ENCODE data around the gene CUTA.

Gene CUTA

GRCh38 chr6:33423777-33424176 lies 5.9 kb upstream of the CUTA start (continued):
- no peak for TF ChIP-seq ZNF426 (tag by site-specific recombination; IDR thresholded peaks at IDR 0.05)
- TF ChIP-seq ZNF658 (tag by site-specific recombination; IDR thresholded peaks at IDR 0.05): no peak
- TF ChIP-seq ZNF449 (tag by site-specific recombination; IDR thresholded peaks at IDR 0.05): no peak
- no peak for TF ChIP-seq KLF7 (tag by site-specific recombination; IDR thresholded peaks at IDR 0.05; ENCODE audit: borderline replicate concordance)

GRCh38 chr6:33421344-33421643 lies 3.4 kb upstream of the CUTA start:
- H3K4me3 ChIP-seq (ENCODE audit: low read depth, low read length): no peak overlapping the region
- CTCF ChIA-PET: no interaction called here
- H3K27ac ChIP-seq (ENCODE audit: extremely low read depth, low read depth, low read length): no peak overlapping the region
- POLR2A ChIA-PET: no interaction called here
- no peak for TF ChIP-seq ZNF404 (tag by site-specific recombination; IDR thresholded peaks at IDR 0.05)
- no peak for TF ChIP-seq KLF9 (tag by site-specific recombination; IDR thresholded peaks at IDR 0.05; ENCODE audit: low read depth)
- TF ChIP-seq ZNF596 (tag by site-specific recombination; IDR thresholded peaks at IDR 0.05): no peak
- TF ChIP-seq ZNF549 (tag by site-specific recombination; IDR thresholded peaks at IDR 0.05): no peak
- TF ChIP-seq ZNF324 (tag by site-specific recombination; IDR thresholded peaks at IDR 0.05): no peak
- TF ChIP-seq, protein P1, sequence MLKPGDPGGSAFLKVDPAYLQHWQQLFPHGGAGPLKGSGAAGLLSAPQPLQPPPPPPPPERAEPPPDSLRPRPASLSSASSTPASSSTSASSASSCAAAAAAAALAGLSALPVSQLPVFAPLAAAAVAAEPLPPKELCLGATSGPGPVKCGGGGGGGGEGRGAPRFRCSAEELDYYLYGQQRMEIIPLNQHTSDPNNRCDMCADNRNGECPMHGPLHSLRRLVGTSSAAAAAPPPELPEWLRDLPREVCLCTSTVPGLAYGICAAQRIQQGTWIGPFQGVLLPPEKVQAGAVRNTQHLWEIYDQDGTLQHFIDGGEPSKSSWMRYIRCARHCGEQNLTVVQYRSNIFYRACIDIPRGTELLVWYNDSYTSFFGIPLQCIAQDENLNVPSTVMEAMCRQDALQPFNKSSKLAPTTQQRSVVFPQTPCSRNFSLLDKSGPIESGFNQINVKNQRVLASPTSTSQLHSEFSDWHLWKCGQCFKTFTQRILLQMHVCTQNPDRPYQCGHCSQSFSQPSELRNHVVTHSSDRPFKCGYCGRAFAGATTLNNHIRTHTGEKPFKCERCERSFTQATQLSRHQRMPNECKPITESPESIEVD (tag by site-specific recombination; IDR thresholded peaks at IDR 0.05): no peak
- TF ChIP-seq, protein P2, sequence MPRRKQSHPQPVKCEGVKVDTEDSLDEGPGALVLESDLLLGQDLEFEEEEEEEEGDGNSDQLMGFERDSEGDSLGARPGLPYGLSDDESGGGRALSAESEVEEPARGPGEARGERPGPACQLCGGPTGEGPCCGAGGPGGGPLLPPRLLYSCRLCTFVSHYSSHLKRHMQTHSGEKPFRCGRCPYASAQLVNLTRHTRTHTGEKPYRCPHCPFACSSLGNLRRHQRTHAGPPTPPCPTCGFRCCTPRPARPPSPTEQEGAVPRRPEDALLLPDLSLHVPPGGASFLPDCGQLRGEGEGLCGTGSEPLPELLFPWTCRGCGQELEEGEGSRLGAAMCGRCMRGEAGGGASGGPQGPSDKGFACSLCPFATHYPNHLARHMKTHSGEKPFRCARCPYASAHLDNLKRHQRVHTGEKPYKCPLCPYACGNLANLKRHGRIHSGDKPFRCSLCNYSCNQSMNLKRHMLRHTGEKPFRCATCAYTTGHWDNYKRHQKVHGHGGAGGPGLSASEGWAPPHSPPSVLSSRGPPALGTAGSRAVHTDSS (tag by site-specific recombination; IDR thresholded peaks at IDR 0.05): no peak
- no peak for TF ChIP-seq ZNF2 (tag by site-specific recombination; IDR thresholded peaks at IDR 0.05)
- TF ChIP-seq ZNF433 (tag by site-specific recombination; IDR thresholded peaks at IDR 0.05; ENCODE audit: low read depth): no peak
- TF ChIP-seq ZNF843 (tag by site-specific recombination; IDR thresholded peaks at IDR 0.05): no peak
- TF ChIP-seq FEZF1 (tag by site-specific recombination; IDR thresholded peaks at IDR 0.05): no peak
- TF ChIP-seq ZNF677 (tag by site-specific recombination; IDR thresholded peaks at IDR 0.05): no peak
- no peak for TF ChIP-seq TCF7L2 (IDR thresholded peaks at IDR 0.05; ENCODE audit: borderline replicate concordance, low read depth, low read length)
- no peak for TF ChIP-seq ZNF792 (tag by site-specific recombination; IDR thresholded peaks at IDR 0.05)
- no peak for TF ChIP-seq INSM2 (tag by site-specific recombination; IDR thresholded peaks at IDR 0.05)
- no peak for TF ChIP-seq ZNF426 (tag by site-specific recombination; IDR thresholded peaks at IDR 0.05)
- TF ChIP-seq GFI1B (tag by site-specific recombination; IDR thresholded peaks at IDR 0.05): no peak
- no peak for TF ChIP-seq ZNF514 (tag by site-specific recombination; IDR thresholded peaks at IDR 0.05)
- H3K9me3 ChIP-seq (ENCODE audit: control insufficient read depth, insufficient read depth, low read depth, low read length): no peaks in the 10 kb centered on the region
- peaks cover 7% of the 10 kb centered on the region for H3K4me1 ChIP-seq (ENCODE audit: control insufficient read depth, insufficient read depth, low read length)
- H3K36me3 ChIP-seq (ENCODE audit: control insufficient read depth in 2 of 2, insufficient read depth in 1 of 2, low read length in 2 of 2): peaks cover 0 to 5% of the 10 kb centered on the region in 2 experiments; a peak in 1 of 3 replicates

All from HEK293 (cell line).